ACHN (cell line): ENCODE measurements around the gene SACM1L.

Experiments used
- DNase-seq: peaks from one replicate; pipeline ENCODE4 v3.0.0-alpha.2; 2015
- in situ Hi-C: cut with HindIII; loops from 2 replicates; pipeline ENCODE4 v1.10.0; 2017; ENCODE audit warnings: low sequenced_read_pairs, low pct_ligation_motif_present, low pct_unique_long_range_greater_than_20kb

SACM1L gene

GRCh38 chr3:45776611-45777010 lies 87.4 kb downstream of the SACM1L start:
- DNase-seq, result no peak
- in situ Hi-C loops, result no loop called here

DNA sequence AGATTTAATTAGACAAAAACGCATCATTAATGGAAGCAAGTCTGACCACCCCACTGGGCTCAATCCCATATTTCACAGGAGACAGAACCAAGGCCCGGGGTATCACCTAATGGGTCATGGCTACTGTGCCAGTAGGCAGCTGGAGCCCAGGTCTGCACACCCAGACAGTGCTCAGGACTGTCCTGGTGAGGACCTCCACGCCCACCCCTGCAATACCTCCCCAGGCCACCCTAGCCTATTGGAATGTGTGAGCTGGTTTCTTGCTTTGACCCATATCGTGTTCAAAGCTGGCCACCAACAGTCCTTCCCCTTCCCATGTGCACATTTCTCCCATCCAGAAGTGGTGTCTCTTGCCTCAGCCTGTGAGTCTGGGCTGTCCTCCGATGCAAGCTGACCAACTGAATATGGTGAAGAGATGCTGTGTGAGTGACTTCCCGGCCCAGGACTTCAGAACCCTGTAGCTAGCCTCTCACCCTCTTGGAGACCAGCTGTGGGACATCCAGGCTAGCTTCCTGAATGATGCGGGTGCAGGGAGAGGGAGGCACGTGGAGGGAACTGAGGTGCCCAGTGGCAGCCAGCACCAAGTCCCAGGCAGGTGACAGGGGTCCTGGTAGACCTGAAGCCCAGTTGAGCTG lies 88.0 kb downstream of the SACM1L start:
- no peak for DNase-seq
- in situ Hi-C loops, result no loop called here

DNA sequence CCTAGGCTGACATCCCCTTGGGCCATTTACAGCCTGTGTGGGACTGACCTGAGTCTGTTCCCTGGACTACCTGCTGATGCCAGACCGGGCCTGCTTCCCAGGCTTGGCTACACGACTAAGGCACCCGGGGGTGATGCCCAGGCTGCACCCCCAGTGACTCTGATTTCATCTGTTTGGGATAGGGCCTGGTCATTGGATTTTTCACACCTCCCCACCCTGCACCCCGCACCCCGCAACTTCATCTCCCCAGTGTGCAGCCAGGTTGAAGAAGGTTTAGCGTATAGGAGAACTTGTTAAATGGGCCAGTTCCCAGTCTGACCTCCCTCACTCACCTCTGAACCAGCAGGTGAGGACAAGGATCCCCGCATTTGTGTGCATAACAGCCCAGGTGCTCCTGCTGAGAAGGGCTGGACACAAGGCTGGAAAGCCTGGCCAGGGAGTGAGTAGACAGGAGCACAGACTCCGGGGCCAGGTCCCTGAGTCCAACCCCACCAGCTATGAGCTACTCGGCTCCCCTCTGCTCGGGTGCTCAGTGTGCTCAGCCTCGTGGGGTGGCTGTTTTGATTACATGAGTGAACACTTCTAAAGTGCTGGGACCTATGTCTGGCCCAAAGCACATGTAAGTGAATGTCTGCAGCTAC lies 88.7 kb downstream of the SACM1L start:
- in situ Hi-C loops, result no loop called here
- DNase-seq, result no peak

DNA sequence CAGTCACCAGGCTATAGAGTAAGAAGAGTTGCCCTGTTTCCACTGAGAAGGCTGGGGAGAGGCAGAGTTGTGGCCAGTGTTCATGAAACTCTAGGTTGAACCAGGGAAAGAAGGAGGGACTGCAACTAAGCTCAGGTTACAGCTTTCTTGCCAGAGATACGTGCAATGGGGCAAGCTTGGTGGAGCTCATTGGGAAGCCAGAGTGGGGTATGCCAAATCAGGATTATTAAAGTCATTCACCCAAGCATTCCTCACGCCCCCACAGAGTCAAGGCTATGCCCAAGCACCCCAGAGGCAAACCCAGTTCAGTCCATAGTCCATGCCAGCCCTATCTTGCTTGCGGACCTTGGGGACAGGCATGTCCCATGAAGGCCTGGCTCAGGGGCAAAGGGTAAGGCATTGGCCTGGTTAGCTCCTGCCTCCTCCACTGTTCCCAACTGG lies 89.6 kb downstream of the SACM1L start:
- DNase-seq, result no peak
- in situ Hi-C loops, result no loop called here

- DNase-seq, result no peak
- in situ Hi-C loops, result no loop called here
Measured at GRCh38 chr3:45779746-45780735, 90.8 kb downstream of the SACM1L start.

DNA sequence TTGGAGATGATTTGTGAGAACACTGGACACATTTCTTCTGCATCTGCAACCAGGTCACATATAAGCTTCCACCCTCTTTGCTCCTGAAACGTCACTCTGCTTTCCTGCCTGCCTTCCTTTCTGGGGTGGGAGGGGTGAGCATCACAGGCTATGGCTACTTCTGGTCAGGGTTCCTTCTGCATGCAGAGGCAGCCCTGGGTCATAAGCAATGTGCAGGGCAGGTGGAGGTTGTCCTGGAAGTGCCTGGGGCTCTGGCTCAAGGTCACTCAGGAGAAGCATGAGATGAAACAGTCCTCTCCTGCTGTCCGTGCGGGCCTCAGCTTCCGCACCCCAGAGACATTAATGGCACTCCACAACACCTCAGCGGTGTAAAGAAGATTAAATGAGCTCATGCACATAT lies 92.1 kb downstream of the SACM1L start:
- in situ Hi-C loops, result no loop called here
- no peak for DNase-seq

GRCh38 chr3:45781841-45782240 lies 92.6 kb downstream of the SACM1L start:
- in situ Hi-C loops, result no loop called here

DNA sequence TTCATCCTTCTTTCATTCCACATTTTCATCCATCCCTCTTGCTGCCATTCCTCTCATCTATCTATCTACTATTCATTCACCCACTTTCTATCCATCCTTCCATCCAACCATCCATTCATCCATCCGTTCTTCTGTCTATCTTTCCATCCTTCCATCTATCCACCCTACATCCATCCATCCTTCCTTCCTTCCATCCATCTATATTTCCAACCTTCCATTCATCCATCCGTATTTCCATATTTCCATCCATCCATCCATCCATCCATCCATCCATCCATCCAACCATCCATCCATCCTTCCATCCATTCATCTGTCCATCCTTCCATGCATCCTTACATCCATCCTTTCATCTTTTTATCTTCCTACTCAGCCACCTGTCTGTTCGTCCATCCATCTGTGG lies 93.2 kb downstream of the SACM1L start:
- no peak for DNase-seq
- in situ Hi-C loops, result no loop called here

More at GRCh38 chr3:45781841-45782240, 92.6 kb downstream of the SACM1L start:
- no peak for DNase-seq

DNA sequence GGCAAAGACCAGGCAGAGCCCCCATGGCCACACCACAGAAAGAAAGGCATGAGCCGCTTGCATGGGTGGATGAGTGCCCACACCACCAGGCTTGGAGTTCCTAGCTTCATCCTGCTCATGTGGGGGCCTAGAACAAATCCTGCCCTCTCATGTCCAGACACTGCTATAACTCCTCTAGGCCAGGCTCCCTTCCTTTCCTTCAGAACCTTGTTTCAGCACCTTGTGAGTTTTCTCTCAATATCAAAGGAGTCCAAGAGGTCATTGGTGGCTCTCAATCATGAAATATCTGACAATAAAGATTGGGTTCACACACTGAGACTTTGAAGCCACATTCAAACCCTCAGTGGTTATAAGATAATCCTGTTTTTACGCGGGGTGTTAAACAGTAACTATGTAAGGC lies 94.5 kb downstream of the SACM1L start:
- in situ Hi-C loops, result no loop called here
- no peak for DNase-seq

- no peak for DNase-seq
- in situ Hi-C loops, result no loop called here
Measured at GRCh38 chr3:45785605-45786150, 96.5 kb downstream of the SACM1L start.

- no peak for DNase-seq
- in situ Hi-C loops, result no loop called here
Measured at GRCh38 chr3:45786801-45787495, 97.8 kb downstream of the SACM1L start.

- DNase-seq, result no peak
- in situ Hi-C loops, result no loop called here
Measured at GRCh38 chr3:45787551-45787950, 98.4 kb downstream of the SACM1L start.

- in situ Hi-C loops, result no loop called here
- DNase-seq, result no peak
Measured at GRCh38 chr3:45789235-45789812, 100.1 kb downstream of the SACM1L start.

DNA sequence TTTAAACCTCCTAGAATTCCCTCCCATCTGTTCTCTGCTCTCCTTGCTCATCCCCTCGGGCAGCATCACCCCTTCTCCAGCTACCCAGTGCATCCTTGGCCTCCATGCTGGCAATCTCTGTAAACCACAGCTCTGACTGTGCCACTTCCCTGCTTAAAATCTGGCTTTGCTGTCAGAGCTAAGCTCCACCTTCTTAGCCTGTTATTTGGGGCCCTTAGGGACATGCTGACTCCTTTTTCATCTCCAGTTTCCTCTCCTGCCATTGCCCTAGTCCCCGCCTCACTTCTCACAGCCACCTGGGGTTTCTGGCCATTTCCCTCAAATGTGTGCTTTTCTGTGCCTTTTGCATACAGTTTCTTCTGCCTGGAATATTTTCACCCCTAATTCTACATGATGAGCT lies 101.4 kb downstream of the SACM1L start:
- DNase-seq, result no peak
- in situ Hi-C loops, result no loop called here

DNA sequence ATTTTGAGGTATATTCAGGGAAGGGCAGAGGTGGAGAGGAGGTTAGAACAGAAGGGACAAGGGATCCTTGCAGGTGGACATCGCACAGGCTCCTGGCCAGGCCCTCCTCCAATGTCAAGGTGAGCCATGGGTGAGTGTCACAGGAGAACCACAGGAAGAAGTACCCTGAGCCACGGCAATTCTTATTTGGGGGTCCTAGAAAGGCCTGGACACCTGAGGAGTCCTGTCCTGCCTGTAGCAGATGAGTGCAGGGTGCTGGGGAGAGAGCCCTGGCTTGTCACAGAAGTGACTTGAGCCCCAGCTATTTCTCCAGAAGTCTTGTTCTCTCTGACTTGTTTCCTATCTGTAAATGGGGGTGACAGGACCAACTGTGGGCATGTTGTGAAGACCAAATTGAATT lies 102.8 kb downstream of the SACM1L start:
- DNase-seq, result no peak
- in situ Hi-C loops, result no loop called here

- no peak for DNase-seq
Measured at GRCh38 chr3:45792516-45793172, 103.4 kb downstream of the SACM1L start.

DNA sequence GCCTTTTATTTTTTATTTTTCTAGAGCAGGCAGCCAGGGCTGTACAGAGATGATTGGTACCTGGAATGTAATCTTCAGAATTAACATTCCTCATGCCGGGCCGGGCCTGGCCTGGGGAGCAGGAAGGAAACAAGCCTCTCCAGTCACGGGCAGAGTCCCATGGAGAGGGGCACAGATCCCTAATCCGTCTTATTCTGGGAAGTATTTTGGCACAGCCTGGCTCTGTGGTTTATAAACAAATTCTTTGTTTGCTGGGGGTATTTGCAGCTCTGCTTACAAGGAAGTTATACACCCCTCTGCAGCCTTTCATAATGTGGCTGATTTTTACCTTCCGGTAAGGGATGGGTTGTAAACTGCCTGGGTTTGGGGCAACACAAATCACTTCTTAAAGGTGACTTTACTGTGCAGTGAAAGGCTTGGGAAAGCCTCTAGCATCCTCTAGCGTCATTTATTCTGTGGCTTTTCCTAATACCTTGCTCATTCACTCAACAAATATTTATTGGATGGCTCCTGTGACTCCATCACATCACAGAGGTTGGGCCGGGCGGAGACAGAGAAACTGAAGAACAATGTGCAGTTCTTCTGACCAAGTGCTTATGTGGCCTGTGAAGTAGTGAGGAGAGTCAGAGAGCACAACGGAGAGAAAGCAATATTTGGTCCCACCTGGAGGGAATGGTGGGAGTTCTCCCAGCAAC lies 104.4 kb downstream of the SACM1L start:
- no peak for DNase-seq
- in situ Hi-C loops, result no loop called here

More at GRCh38 chr3:45792516-45793172, 103.4 kb downstream of the SACM1L start:
- in situ Hi-C loops, result no loop called here
